ENCODE results near the gene SNX6.

DNA sequence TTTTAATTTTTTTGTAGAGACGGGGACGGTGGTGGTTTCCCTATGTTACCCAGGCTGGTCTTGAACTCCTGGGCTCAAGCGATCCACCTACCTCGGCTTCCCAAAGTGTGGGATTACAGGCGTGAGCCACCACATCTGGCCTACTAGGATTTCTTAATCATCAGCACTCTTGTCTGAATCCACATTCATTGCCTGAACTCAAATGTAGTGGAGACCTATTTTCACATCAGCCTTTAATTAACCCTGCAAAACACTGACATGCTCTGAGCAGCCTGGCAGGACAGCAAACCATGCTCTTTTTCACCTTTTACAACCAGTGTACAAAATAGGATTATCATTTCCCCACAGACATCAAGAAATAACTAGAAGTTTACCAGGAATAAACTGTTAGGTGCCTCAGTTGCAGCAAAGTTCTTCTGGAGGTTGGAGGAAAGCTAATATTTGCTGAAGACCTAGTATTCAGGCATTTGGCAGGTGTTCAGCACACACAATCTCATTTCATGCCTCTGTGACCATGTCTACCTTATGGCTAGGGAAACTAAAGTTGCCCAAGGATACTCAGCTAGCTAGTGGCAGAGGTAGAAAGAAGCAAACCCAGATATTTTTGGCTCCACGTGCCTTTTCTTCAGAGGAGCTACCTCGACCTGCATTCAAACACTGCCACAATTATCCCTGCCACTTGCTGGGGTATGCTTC, 46.7 kb upstream of the SNX6 start:
- TF ChIP-seq, protein P1, sequence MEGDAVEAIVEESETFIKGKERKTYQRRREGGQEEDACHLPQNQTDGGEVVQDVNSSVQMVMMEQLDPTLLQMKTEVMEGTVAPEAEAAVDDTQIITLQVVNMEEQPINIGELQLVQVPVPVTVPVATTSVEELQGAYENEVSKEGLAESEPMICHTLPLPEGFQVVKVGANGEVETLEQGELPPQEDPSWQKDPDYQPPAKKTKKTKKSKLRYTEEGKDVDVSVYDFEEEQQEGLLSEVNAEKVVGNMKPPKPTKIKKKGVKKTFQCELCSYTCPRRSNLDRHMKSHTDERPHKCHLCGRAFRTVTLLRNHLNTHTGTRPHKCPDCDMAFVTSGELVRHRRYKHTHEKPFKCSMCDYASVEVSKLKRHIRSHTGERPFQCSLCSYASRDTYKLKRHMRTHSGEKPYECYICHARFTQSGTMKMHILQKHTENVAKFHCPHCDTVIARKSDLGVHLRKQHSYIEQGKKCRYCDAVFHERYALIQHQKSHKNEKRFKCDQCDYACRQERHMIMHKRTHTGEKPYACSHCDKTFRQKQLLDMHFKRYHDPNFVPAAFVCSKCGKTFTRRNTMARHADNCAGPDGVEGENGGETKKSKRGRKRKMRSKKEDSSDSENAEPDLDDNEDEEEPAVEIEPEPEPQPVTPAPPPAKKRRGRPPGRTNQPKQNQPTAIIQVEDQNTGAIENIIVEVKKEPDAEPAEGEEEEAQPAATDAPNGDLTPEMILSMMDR (IDR thresholded peaks at IDR 0.05; ENCODE audit: low read depth, low read length, poor library complexity, severe bottlenecking), result no peak
- TF ChIP-seq EZH2phosphoT487 (IDR thresholded peaks at IDR 0.05; ENCODE audit: borderline replicate concordance, low read length), result no peak

All from DOHH2 (cell line).